Uterus (tissue), 2 donors: ENCODE data around the gene EIF4EBP3.

Experiments
- POLR2A ChIP-seq, 2 donors: fragments of 450-650 bp; IDR thresholded peaks; one replicate each; pipeline ENCODE4 v1.6.1; 2016; ENCODE audit warnings: antibody characterized with exemption in 2 of 2, mild to moderate bottlenecking in 1 of 2, moderate library complexity in 1 of 2
- TF ChIP-seq, protein P1 (sequence below), 4 experiments: fragments of 200-600 bp in 2 of 4; fragments of 450-650 bp in 2 of 4; sonication (generic) in 2 of 4; IDR thresholded peaks; one replicate each; pipeline ENCODE4 v1.5.1; 2016 to 2019; ENCODE audit warnings: antibody characterized with exemption in 4 of 4, mild to moderate bottlenecking in 2 of 4, moderate library complexity in 1 of 4

DNA sequence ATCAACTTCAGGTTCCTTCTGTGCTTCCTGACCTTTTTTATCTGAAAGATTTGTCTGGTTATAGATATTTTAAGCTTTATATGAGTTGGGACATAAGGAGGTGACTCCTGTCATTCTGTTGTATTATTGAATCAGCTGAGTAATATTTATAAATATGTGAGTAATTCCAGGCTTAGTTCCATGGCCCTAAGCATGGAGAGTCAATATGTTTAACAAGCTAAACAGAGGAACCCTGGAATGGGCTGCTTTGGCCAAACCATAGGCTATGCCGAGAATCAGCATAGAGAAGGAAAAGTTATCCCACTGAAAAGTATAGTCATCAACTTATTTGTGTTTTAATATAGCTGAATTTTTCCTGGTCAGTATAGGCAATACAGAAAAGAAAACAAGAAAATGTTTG is 7.2 kb upstream of the EIF4EBP3 start:
- TF ChIP-seq, protein P1, sequence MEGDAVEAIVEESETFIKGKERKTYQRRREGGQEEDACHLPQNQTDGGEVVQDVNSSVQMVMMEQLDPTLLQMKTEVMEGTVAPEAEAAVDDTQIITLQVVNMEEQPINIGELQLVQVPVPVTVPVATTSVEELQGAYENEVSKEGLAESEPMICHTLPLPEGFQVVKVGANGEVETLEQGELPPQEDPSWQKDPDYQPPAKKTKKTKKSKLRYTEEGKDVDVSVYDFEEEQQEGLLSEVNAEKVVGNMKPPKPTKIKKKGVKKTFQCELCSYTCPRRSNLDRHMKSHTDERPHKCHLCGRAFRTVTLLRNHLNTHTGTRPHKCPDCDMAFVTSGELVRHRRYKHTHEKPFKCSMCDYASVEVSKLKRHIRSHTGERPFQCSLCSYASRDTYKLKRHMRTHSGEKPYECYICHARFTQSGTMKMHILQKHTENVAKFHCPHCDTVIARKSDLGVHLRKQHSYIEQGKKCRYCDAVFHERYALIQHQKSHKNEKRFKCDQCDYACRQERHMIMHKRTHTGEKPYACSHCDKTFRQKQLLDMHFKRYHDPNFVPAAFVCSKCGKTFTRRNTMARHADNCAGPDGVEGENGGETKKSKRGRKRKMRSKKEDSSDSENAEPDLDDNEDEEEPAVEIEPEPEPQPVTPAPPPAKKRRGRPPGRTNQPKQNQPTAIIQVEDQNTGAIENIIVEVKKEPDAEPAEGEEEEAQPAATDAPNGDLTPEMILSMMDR (IDR thresholded peaks at IDR 0.05), result no peak
- no peak for TF ChIP-seq POLR2A (IDR thresholded peaks at IDR 0.05)
